Loucy (cell line): ENCODE measurements around the gene GULP1.

Source experiments
- H2AFZ ChIP-seq: fragments of 200-600 bp; sonication (generic); 2 replicates; pipeline ENCODE4 v1.6.0; 2016; ENCODE audit warnings: antibody characterized with exemption, mild to moderate bottlenecking, low read length, moderate library complexity
- H3F3A ChIP-seq: fragments of 200-600 bp; 2 replicates; pipeline ENCODE4 v1.6.0; 2016; ENCODE audit warnings: antibody characterized with exemption, low read depth, mild to moderate bottlenecking
- H3K27me3 ChIP-seq: fragments of 200-600 bp; sonication (generic); 2 replicates; pipeline ENCODE4 v1.6.1; 2014; ENCODE audit warnings: low read length, mild to moderate bottlenecking; ENCODE audit not compliant: insufficient read depth, poor library complexity, severe bottlenecking
- H3K36me3 ChIP-seq: fragments of 200-600 bp; sonication (generic); 2 replicates; pipeline ENCODE4 v1.6.1; 2016; ENCODE audit warnings: low read length; ENCODE audit not compliant: insufficient read depth
- H3K4me1 ChIP-seq: fragments of 200-600 bp; sonication (generic); 2 replicates; pipeline ENCODE4 v1.5.1; 2014; ENCODE audit warnings: low read length, mild to moderate bottlenecking; ENCODE audit not compliant: insufficient read depth, poor library complexity, severe bottlenecking
- H3K4me2 ChIP-seq: fragments of 200-600 bp; sonication (generic); 2 replicates; pipeline ENCODE4 v1.6.0; 2014; ENCODE audit warnings: antibody characterized with exemption, low read length, low read depth, mild to moderate bottlenecking; ENCODE audit not compliant: poor library complexity, severe bottlenecking
- H3K4me3 ChIP-seq: fragments of 200-600 bp; sonication (generic); 2 replicates; pipeline ENCODE4 v1.5.1; 2014; ENCODE audit warnings: low read length, mild to moderate bottlenecking, mixed read lengths; ENCODE audit not compliant: poor library complexity, severe bottlenecking
- H3K79me2 ChIP-seq: fragments of 200-600 bp; sonication (generic); 2 replicates; pipeline ENCODE4 v1.6.1; 2014; ENCODE audit warnings: low read length; ENCODE audit not compliant: insufficient read depth
- H3K9ac ChIP-seq: fragments of 200-600 bp; sonication (generic); 2 replicates; pipeline ENCODE4 v1.6.0; 2014; ENCODE audit warnings: mild to moderate bottlenecking, low read depth, low read length, moderate library complexity; ENCODE audit not compliant: poor library complexity, severe bottlenecking
- H3K9me2 ChIP-seq: fragments of 200-600 bp; sonication (generic); replicated peaks from 2 replicates; pipeline ENCODE4 v1.6.1; 2016; ENCODE audit warnings: low read depth, low read length, mixed read lengths
- H3K9me3 ChIP-seq: fragments of 200-600 bp; sonication (generic); 2 replicates; pipeline ENCODE4 v1.6.1; 2014; ENCODE audit warnings: mild to moderate bottlenecking, antibody characterized with exemption, low read length, low read depth; ENCODE audit not compliant: insufficient read depth
- H4K20me1 ChIP-seq: fragments of 200-600 bp; sonication (generic); 2 replicates; pipeline ENCODE4 v1.6.0; 2014; ENCODE audit warnings: antibody characterized with exemption, low read length, mild to moderate bottlenecking; ENCODE audit not compliant: insufficient read depth, poor library complexity, severe bottlenecking
- CTCF ChIP-seq: fragments of 200-600 bp; sonication (generic); conservative IDR thresholded peaks from 2 replicates; pipeline ENCODE4 v1.5.1; 2014; ENCODE audit warnings: mild to moderate bottlenecking, antibody characterized with exemption, low read length
- EZH2phosphoT487 ChIP-seq: fragments of 200-600 bp; IDR thresholded peaks from 2 replicates; pipeline ENCODE4 v1.6.1; 2018; ENCODE audit warnings: antibody characterized with exemption, mild to moderate bottlenecking, moderate library complexity, borderline replicate concordance

The GULP1 gene

DNA sequence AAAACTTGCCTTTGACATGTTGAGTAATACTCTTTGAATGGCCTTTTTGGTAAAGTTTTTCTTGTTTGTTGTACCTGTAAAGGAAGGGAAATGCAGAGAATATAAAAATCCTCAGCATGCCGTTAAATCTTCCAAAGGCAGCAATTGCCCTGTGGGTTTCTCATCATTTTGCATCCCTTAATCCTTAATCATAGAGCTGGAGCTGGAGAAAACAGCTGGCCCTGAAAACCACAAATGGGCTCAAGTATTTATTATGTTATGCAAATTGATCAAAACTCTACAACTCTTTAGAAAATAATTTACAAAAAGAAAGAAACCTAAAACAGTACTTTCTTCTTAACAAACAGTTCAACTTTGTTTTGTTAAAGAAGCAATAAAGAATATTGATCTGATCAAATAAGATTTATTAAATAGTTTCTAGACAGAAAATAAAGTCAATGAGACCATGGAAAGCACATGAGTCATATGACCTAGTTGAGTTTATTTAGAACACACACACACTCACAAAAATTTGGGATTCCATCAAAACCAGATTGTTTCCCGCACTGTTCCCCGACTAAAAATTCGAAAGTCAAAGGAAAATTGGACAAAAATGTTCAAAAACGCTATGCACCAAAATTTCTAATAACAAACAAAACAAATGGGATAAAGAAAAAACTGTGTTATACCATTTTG, 309.0 kb downstream of the GULP1 start:
- H3K27me3 ChIP-seq = no peaks in the 10 kb centered on the region
- no peak overlapping the region for H3K4me2 ChIP-seq
- no peaks in the 10 kb centered on the region for H3K36me3 ChIP-seq
- TF ChIP-seq EZH2phosphoT487 (no peak), CTCF (no peak)
- H3K4me3 ChIP-seq = no peak overlapping the region
- no peaks in the 10 kb centered on the region for H3K9me2 ChIP-seq
- H3K79me2 ChIP-seq = no peaks in the 10 kb centered on the region
- no peaks in the 10 kb centered on the region for H3K9me3 ChIP-seq
- H4K20me1 ChIP-seq = no peaks in the 10 kb centered on the region
- H3F3A ChIP-seq = peaks cover 3% of the 10 kb centered on the region; the same call in 1 of the 2 replicates
- H2AFZ ChIP-seq = no peak overlapping the region
- peaks cover 11% of the 10 kb centered on the region for H3K4me1 ChIP-seq
- H3K9ac ChIP-seq = no peak overlapping the region

DNA sequence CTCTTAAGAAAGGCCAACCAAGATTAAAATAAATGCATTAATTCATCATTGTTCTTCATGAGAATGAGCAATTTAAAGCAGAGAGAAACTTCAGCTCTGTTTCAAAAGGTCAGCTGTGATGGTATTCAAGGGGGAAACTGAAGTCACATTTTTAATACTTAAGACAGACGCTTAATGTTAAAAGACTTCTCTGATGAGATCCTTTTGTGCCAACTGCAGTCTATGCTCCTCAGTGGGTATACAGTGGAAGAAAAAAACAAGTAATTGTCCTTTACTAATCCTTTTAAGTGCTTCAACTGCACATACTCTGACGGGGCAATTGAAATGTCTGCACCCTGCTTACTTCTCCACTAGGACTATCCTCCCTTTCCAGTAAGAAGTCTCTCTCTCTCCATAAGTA, 309.7 kb downstream of the GULP1 start:
- peaks cover 11% of the 10 kb centered on the region for H3K4me1 ChIP-seq
- no peaks in the 10 kb centered on the region for H3K27me3 ChIP-seq
- no peak for TF ChIP-seq CTCF
- H3F3A ChIP-seq = peaks cover 3% of the 10 kb centered on the region; the same call in 1 of the 2 replicates
- H3K9ac ChIP-seq = no peak overlapping the region
- H3K9me3 ChIP-seq = no peaks in the 10 kb centered on the region
- no peaks in the 10 kb centered on the region for H3K9me2 ChIP-seq
- no peak overlapping the region for H2AFZ ChIP-seq
- H3K36me3 ChIP-seq = no peaks in the 10 kb centered on the region
- no peaks in the 10 kb centered on the region for H3K79me2 ChIP-seq
- no peak overlapping the region for H3K4me3 ChIP-seq
- H3K4me2 ChIP-seq = no peak overlapping the region
- H4K20me1 ChIP-seq = no peaks in the 10 kb centered on the region

- Histone ChIP-seq H3K79me2 (no peaks in the 10 kb centered on the region), H2AFZ (no peak overlapping the region)
Measured at GRCh38 chr2:188601927-188602326, 310.3 kb downstream of the GULP1 start.

More at GRCh38 chr2:188601927-188602326, 310.3 kb downstream of the GULP1 start:
- Histone ChIP-seq H3K4me2 (no peak overlapping the region), H3K4me3 (no peak overlapping the region), H3K9ac (no peak overlapping the region), H3K9me3 (no peaks in the 10 kb centered on the region), H4K20me1 (no peaks in the 10 kb centered on the region), H3K4me1 (peaks cover 11% of the 10 kb centered on the region), H3F3A (peaks cover 3% of the 10 kb centered on the region; the same call in 1 of the 2 replicates), H3K27me3 (no peaks in the 10 kb centered on the region), H3K36me3 (no peaks in the 10 kb centered on the region), H3K9me2 (no peaks in the 10 kb centered on the region)
- TF ChIP-seq EZH2phosphoT487 = no peak
- TF ChIP-seq CTCF = no peak
